ENCODE data around the gene WNK3.

DNA sequence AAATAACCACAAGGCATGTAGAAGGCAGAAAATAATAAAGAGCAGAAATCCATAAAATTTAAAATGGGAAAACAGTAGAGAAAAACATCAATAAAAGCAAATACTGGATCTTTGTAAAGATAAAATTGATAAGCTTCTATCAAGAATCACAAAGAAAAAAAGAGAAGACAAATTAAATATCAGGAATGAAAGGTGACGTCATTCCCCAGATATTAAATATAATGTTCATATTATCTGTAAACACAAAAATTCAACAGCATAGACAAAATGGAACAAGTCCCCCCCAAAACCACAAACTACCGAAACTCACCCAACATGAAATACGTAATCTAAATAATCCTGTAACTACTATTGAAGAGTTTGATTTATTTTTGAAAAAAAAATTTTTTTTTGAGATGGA, 144.2 kb downstream of the WNK3 start:
- TF ChIP-seq, protein P1, sequence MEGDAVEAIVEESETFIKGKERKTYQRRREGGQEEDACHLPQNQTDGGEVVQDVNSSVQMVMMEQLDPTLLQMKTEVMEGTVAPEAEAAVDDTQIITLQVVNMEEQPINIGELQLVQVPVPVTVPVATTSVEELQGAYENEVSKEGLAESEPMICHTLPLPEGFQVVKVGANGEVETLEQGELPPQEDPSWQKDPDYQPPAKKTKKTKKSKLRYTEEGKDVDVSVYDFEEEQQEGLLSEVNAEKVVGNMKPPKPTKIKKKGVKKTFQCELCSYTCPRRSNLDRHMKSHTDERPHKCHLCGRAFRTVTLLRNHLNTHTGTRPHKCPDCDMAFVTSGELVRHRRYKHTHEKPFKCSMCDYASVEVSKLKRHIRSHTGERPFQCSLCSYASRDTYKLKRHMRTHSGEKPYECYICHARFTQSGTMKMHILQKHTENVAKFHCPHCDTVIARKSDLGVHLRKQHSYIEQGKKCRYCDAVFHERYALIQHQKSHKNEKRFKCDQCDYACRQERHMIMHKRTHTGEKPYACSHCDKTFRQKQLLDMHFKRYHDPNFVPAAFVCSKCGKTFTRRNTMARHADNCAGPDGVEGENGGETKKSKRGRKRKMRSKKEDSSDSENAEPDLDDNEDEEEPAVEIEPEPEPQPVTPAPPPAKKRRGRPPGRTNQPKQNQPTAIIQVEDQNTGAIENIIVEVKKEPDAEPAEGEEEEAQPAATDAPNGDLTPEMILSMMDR (conservative IDR thresholded peaks at IDR 0.05; ENCODE audit: low read depth, low read length) = no peak
- no peak for TF ChIP-seq EZH2 (IDR thresholded peaks at IDR 0.05; ENCODE audit: low read length, unreplicated experiment)

Data from PC-3 (cell line).